ENCODE data around the gene KCNQ1.

Gene KCNQ1

DNA sequence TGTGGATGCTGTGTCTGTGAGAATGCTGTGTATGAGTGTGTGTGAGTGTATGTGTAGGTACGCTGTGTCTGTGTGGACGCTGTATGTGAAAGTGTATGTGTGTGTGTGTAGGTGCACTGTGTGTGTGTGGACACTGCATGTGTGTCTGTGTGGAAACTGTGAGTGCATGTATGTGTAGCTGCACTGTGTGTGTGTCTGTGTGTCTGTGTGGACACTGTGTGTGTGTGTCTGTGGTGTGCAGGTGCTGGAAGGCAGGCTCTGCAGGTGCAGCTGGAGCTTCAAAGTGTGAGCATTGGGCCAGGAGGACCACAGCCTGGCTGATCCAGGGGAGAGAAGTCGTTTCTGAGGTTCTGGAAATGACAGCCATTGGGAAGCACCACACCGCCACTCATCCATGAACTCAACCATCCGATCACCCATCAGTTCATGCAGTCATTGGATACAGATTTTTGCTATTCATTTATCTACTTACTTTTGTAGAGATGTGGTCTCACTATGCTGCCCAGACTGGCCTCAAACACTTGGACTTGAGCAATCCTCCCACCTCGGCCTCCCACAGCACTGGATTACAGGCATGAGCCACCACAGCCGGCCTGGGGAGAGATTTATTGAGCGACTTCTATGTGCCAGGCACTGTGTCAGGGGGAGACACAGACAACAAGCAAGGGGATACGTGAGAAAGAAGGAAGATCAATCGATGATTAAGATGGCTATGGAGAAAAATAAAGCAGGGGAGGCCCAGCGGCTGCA, 10.1 kb upstream of the KCNQ1 start:
- DNase-seq (ENCODE audit: extremely low read depth, insufficient read length): no peak
- Histone ChIP-seq H3K4me3 (replicated peaks; ENCODE audit: low read depth, low read length) (no peak overlapping the region), H3K36me3 (ENCODE audit: control insufficient read depth, insufficient read depth, low read length) (no peaks in the 10 kb centered on the region), H3K27me3 (replicated peaks; ENCODE audit: control insufficient read depth, insufficient read depth, low read length) (no peaks in the 10 kb centered on the region)
- TF ChIP-seq CTCF (IDR thresholded peaks at IDR 0.05; ENCODE audit: insufficient read depth, low read length, poor library complexity, severe bottlenecking): no peak

DNA sequence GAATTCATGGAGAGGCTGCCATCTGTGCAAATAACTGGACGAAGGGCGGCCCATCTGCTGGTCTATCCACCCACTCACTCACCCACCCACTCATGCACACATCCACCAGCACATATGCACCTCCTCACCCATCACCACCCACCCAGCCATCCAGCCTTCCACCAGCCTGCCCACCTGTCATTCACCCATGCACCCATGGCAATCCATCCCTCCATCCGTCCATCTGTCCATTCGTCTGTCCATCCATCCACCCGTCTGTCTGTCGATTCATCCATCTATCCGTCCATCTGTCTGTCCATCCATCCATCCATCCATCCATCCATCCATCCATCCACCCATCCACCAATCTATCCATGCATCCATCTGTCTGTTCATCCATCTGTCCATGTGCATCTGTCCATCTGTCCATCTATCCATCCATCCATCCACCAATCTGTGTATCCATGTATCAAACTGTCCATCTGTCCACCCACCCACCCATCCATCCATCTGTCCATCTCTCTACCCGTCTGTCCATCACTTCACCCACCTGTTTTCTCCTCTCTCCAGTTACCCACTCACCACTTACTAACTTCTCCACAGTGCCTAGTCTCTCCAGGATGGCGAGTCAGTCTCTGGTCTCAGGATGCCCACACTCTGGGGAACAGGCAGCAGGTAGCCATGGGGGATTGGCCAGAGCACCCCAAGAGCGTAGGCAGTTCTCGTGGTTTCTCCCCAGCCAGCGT, 9.4 kb upstream of the KCNQ1 start:
- Histone ChIP-seq H3K27me3 (replicated peaks; ENCODE audit: control insufficient read depth, insufficient read depth, low read length) (no peaks in the 10 kb centered on the region), H3K4me3 (replicated peaks; ENCODE audit: low read depth, low read length) (no peak overlapping the region), H3K36me3 (ENCODE audit: control insufficient read depth, insufficient read depth, low read length) (no peaks in the 10 kb centered on the region)
- DNase-seq (ENCODE audit: extremely low read depth, insufficient read length): no peak
- TF ChIP-seq CTCF (IDR thresholded peaks at IDR 0.05; ENCODE audit: insufficient read depth, low read length, poor library complexity, severe bottlenecking): no peak

DNA sequence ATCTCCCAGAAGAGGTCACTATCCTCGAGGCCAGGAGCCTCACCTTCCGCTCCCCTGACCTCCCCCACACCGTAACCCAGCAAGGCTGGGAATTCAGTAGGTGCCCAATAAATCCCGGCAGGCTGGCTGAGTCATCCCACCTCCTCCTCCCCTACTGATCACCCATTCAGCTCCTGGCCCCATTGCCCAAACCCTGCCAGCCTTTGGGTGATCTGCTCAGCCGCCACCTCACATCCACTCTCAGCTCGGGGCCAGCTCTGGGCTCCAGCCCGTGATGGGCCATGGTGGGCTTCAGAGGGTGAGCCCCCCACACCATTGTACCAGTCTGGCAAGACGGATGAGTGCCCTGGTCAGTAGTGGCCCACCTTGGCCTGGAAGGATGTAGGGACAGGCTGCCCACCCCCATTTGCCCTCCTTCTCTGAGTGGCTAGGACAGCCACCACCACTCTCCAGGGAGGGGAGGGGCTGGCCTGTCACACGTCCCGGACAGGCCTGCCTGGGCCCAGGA, 8.7 kb upstream of the KCNQ1 start:
- H3K36me3 ChIP-seq (ENCODE audit: control insufficient read depth, insufficient read depth, low read length): no peaks in the 10 kb centered on the region
- H3K27me3 ChIP-seq (replicated peaks; ENCODE audit: control insufficient read depth, insufficient read depth, low read length): no peaks in the 10 kb centered on the region
- H3K4me3 ChIP-seq (replicated peaks; ENCODE audit: low read depth, low read length): no peak overlapping the region
- TF ChIP-seq CTCF (IDR thresholded peaks at IDR 0.05; ENCODE audit: insufficient read depth, low read length, poor library complexity, severe bottlenecking): no peak
- DNase-seq (ENCODE audit: extremely low read depth, insufficient read length): no peak

DNA sequence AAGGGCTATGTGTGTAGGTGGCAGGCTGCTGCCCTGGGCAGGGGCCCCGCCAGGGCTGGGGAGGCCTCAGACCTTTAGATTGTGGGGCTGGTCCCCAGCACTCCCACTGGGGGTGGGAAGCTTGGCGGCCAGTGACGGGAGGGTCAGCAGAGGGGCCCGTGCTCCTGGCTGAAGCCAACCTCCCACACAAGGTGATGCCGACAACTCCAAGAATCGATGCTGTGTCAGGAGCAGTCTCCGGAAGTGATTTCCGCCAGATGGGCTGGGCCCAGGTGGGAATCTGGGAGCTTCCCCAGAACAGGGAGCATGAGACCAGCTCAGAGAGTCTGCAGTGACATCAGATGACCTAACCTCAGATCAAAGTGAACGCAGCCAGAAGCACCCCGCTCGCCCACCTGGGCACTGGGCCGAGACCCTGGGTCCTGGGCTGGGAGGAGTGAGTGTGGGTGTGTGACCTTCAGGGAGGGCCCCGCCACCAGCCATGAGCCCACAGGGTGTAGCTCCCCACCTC, 8.2 kb upstream of the KCNQ1 start:
- no peak for DNase-seq (ENCODE audit: extremely low read depth, insufficient read length)
- Histone ChIP-seq H3K27me3 (replicated peaks; ENCODE audit: control insufficient read depth, insufficient read depth, low read length) (no peaks in the 10 kb centered on the region), H3K36me3 (ENCODE audit: control insufficient read depth, insufficient read depth, low read length) (no peaks in the 10 kb centered on the region), H3K4me3 (replicated peaks; ENCODE audit: low read depth, low read length) (no peak overlapping the region)
- TF ChIP-seq CTCF (IDR thresholded peaks at IDR 0.05; ENCODE audit: insufficient read depth, low read length, poor library complexity, severe bottlenecking): no peak

DNA sequence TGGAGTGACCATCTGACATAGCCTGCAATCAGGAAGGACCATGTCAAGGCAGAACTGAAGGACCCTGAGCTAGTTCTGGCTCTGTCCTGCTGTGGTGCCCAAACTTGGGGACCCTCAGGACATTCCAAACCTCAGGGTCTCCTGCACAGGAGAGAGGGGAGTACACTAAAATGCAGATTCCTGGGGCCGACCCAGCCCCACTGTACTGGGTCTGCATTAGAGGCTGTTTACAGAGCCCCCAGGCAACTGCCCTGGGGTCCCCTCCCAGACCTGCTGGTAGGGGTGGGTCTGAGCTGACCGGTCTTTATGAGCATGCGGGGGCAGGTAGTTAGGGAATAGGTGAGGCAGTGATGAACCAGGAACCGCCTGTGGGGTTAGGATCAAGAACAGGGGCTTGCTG, 7.3 kb upstream of the KCNQ1 start:
- H3K27me3 ChIP-seq (replicated peaks; ENCODE audit: control insufficient read depth, insufficient read depth, low read length): no peaks in the 10 kb centered on the region
- no peak for DNase-seq (ENCODE audit: extremely low read depth, insufficient read length)
- no peaks in the 10 kb centered on the region for H3K36me3 ChIP-seq (ENCODE audit: control insufficient read depth, insufficient read depth, low read length)
- H3K4me3 ChIP-seq (replicated peaks; ENCODE audit: low read depth, low read length): no peak overlapping the region
- TF ChIP-seq CTCF (IDR thresholded peaks at IDR 0.05; ENCODE audit: insufficient read depth, low read length, poor library complexity, severe bottlenecking): no peak

Measured in GM06990 (cell line).